ENCODE data around the gene TEX22.
A peak's percentile ranks its signal among the peaks of the same experiment; 100 is the strongest.
"Not testable (repeated sequence)": the region's sequence is repeated elsewhere in the genome, so short reads cannot be mapped to it uniquely, and the experiment has no call there.

Gene TEX22

GRCh38 chr14:105398044-105398725 lies at the start of gene TEX22:
TEX22 (plus strand) TSS chr14:105398538; CDS start chr14:105399341, 803 bp downstream.
- peak; percentile 83 to 98 for DNase-seq

DNA sequence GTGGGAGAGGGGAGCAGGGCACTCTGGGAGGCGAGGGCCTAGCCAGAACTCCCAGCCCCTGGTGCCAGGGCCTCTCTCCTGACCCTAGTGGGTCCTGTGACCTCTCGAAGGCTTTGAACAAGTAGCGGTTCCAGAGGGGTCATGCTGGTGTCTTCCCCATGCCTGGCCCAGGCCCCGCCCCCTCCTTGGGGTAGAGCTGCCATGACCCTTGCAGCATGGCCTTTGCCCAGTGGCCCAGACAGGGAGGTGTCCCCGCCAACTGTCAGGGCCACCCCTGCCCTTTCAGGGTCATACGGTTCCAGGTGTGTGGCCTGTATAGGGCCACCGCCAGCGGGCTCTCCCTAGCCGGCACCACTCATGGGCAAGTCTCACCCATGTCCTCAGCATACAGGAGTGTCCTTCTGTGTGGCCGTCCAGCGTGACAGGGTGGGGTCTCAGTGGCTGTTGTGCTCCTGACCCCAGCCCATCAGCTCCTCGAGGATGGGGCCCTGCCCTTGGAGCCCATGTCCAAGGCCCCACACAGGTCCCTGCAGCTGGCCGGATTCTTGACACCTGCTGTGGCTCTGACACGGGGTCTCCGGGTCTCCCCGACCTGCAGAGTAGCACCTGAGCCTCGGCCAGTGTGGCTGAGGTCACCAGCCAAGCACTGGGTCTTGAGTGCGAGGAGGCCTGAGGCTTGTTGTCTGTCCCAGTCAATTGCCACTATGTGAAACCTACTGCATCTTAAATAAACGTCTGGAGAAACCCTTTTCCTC lies 49.2 kb upstream of the TEX22 start:
- no peak for DNase-seq

DNA sequence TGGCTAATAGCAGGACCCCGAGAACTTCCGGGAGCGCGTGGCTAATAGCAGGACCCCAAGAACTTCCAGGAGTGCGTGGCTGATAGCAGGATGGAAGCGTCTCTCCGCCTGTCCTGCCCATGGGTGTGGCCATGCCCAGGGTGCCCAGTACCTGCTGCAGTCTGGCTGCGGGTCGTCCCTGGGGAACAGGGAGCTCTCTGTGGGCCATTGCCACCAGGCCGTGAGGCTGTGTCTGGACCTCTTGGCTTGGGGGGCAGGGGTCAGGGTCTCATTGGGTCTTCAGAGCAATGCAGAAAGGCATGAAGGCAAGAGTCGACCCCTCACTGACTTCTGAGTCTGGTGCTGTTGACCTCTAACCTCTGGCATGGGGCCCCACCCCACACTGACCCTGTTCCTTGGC lies 48.3 kb upstream of the TEX22 start:
- DNase-seq, result no peak

DNA sequence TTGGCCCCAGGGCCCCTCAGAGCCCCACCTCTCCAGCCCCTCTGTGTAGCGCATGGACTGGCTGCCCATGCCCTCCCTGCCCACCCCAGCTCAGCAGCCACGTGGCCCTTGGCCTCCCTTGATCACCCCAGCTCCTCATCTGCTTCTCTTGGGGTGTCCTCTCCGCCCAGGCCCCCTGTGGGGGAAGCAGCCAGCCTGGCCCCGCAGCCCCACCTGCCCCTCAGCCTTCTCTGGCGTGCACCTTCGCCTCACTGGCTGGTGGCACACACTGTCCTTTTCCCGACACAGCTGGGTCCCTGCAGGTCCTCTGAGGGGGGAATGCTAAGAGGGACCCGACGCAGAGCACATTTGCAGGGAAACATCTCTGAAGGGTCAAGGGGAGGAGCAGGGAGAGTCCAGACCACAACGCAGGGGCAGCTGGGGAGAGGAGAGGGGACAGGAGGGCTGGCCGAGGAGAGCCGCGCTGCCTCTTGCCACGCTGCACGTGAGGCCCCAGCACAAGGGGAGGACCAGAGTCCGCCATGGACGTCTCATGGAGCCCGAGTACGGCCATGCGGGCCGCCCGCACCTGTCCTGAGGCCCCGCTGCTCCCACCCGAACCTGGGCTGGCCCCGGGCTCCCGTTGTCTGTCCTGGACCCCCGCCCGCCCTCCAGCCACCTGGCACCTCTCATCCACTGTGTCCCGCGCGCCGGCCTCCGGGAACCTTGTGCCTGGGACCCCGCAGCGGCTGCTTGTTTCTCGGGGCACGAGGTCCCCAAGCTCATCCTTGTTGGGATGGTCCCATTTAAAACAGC lies 47.7 kb upstream of the TEX22 start:
- DNase-seq, result no peak

DNA sequence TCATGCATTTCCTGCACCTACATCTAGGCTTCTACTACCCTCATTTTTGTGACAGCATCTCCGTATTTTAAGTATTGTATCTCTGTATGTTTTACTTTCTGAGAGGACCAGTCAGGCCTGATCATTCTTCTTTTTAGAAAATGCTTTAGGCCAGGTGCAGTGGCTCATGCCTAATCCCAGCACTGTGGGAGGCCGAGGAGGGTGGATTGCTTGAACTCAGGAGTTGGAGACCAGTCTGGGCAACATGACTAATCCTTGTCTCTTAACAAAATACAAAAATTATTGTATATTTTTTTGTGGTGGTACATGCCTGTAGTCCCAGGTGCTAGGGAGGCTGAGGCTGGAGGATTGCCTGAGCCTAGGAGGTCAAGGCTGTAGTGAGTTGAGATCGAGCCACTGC lies 46.9 kb upstream of the TEX22 start:
- no peak for DNase-seq

GRCh38 chr14:105351920-105352851 lies 46.2 kb upstream of the TEX22 start:
- DNase-seq, result peak; percentile 78 to 84

GRCh38 chr14:105353136-105353535 lies 45.2 kb upstream of the TEX22 start:
- no peak for DNase-seq

DNA sequence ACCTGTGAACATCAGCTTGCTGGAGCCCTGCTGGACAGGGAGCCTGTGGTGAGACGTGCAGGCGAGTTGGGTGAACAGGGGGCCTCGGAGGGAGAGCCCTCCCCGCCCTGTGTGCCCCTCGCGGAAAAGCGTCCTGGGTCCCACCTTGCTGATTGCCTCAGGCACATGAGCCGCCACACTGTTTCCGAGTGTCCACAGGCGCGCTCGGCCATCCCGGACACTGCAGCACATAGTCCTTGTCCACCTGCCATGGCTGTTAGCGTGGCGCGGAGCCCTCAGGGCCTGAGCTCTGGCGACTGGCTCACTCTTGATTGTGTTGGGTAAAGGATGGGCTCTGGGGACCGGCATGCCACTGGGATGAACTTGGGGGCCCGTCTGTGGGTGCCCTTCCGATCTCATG lies 43.8 kb upstream of the TEX22 start:
- no peak for DNase-seq

- no peak for DNase-seq
Observed at GRCh38 chr14:105355049-105355575, 43.2 kb upstream of the TEX22 start.

DNA sequence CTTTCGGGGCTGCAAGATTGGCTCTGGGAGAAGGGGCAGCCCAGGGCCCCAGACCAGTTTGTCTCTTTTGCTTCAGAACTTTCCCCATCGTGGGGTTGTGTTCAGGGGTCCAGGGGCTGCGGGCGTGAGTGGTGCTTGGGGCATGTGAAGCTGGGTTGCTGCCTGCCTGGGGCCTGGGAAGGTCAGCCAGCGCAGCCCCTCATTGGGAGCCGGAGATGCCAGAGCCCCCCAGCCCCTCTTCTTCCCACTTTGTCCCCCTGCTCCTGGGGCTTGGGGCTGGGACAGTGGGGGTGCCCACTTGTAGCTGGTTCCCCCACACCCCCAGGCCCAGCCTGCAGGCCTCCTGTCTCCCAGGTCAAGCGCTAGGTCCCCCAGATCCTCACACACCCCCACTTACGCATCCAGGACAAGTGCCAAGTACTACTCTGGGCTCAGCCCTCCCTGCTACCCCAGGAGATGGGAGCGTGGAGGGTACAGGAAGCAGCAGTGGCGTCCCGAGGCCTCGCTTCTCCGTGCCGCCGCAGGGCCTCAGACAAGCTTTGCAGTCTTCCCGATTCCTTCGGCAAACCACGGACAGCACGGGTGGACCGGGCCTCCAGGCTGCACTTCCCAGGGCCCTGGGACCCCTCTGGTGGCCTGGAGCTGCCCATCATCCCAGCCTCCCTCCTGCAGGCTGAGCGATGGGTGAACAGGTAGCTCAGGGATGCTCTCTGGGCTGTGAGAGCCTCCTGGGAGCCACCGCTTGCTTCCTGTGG lies 42.3 kb upstream of the TEX22 start:
- DNase-seq, result no peak

DNA sequence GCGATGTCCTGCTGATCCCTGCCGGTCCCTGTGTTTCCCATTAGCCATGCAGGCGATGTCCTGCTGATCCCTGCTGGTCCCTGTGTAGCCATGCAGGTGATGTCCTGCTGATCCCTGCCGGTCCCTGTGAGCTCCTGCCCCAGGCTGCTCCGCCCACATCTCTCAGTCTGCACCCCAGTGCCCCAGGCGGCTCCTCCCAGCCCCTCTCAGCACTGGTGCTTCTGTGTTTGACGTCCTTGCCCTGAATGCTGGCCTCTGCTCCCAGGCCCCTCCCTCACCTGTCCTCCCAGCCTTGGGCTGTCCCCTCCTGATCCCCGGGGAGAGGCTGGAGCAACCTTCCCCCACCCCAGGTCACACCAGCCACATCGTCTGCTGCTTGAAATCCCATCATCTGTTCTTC lies 41.4 kb upstream of the TEX22 start:
- DNase-seq, result no peak

- DNase-seq, result no peak
Observed at GRCh38 chr14:105357626-105358025, 40.7 kb upstream of the TEX22 start.

GRCh38 chr14:105358140-105358846 lies 40.0 kb upstream of the TEX22 start:
- DNase-seq, result no peak

GRCh38 chr14:105358943-105359342 lies 39.4 kb upstream of the TEX22 start:
- no peak for DNase-seq

DNA sequence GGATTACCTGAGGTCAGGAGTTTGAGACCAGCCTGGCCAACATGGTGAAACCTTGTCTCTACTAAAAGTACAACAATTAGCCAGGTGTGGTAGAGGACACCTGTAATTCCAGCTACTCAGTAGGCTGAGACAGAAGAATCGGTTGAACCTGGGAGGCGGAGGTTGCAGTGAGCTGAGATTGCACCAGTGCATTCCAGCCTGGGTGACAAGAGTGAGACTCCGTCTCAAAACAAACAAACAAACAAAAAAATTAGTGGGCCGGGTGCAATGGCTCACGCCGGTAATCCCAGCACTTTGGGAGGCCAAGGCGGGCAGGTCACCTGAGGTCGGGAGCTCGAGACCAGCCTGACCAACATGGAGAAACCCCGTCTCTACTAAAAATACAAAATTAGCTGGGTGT lies 36.9 kb upstream of the TEX22 start:
- not testable (repeated sequence) for DNase-seq

GRCh38 chr14:105363847-105364708 lies 34.3 kb upstream of the TEX22 start:
- DNase-seq, result peak; percentile 30 to 32

- no peak for DNase-seq
Observed at GRCh38 chr14:105365101-105365500, 33.2 kb upstream of the TEX22 start.

DNA sequence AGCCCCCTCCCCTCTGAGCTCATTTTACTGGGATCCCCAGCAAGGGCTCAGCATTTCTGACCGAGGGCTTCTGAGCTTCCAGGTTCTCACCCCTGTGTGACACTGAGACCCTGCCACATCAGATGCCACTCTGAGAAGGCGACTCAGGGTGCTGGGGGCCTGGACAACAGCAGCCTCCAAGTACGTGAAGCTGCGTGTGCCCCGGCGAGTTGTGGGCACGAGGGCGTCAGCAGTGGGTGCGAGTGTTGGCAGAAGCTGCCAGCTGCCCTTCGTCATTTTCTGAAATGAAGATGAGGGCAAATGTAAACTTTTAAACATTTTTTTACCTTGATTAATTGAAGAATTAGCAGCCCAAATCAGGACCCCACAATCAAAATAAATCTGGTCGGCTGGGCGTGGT lies 32.7 kb upstream of the TEX22 start:
- DNase-seq, result no peak

- no peak for DNase-seq
Observed at GRCh38 chr14:105366386-105367074, 31.8 kb upstream of the TEX22 start.
